ENCODE measurements around the gene DNM3.

DNM3 gene

GRCh38 chr1:171916315-171916771, 75.0 kb downstream of the DNM3 start:
- TF ChIP-seq YY1 (IDR thresholded peaks at IDR 0.05; ENCODE audit: low read depth) (no peak), EP300 (IDR thresholded peaks at IDR 0.05; ENCODE audit: borderline replicate concordance) (no peak), USF1 (IDR thresholded peaks at IDR 0.05) (no peak), TCF12 (IDR thresholded peaks at IDR 0.05; ENCODE audit: low read depth) (no peak), TAF1 (IDR thresholded peaks at IDR 0.05; ENCODE audit: low read depth) (no peak), CEBPB (IDR thresholded peaks at IDR 0.05) (no peak), MAX (IDR thresholded peaks at IDR 0.05) (no peak), TEAD4 (IDR thresholded peaks at IDR 0.05) (no peak), EGR1 (IDR thresholded peaks at IDR 0.05) (no peak), NFIC (IDR thresholded peaks at IDR 0.05) (no peak)
- TF ChIP-seq, protein P1, sequence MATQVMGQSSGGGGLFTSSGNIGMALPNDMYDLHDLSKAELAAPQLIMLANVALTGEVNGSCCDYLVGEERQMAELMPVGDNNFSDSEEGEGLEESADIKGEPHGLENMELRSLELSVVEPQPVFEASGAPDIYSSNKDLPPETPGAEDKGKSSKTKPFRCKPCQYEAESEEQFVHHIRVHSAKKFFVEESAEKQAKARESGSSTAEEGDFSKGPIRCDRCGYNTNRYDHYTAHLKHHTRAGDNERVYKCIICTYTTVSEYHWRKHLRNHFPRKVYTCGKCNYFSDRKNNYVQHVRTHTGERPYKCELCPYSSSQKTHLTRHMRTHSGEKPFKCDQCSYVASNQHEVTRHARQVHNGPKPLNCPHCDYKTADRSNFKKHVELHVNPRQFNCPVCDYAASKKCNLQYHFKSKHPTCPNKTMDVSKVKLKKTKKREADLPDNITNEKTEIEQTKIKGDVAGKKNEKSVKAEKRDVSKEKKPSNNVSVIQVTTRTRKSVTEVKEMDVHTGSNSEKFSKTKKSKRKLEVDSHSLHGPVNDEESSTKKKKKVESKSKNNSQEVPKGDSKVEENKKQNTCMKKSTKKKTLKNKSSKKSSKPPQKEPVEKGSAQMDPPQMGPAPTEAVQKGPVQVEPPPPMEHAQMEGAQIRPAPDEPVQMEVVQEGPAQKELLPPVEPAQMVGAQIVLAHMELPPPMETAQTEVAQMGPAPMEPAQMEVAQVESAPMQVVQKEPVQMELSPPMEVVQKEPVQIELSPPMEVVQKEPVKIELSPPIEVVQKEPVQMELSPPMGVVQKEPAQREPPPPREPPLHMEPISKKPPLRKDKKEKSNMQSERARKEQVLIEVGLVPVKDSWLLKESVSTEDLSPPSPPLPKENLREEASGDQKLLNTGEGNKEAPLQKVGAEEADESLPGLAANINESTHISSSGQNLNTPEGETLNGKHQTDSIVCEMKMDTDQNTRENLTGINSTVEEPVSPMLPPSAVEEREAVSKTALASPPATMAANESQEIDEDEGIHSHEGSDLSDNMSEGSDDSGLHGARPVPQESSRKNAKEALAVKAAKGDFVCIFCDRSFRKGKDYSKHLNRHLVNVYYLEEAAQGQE (IDR thresholded peaks at IDR 0.05; ENCODE audit: low read depth) = no peak

DNA sequence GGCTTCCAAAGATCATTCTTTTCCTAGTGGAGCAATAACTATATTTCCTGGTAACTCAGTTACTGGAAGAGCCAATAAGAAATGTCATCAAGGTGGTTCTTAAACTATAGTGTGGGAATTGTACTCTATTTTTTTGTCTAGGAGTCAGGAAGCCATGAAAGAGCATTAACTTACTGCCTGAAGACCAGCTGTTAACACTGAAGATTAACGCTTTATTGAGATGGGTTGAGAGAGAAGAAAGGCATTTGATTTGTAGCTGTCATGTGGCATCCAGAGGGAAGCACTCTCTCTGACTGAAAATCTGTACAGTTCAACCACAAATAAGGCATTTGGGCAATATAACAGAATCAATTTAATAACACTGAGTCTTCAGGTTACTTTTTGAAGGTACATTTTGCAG, 76.0 kb downstream of the DNM3 start:
- TF ChIP-seq FOXM1 (IDR thresholded peaks at IDR 0.05; ENCODE audit: borderline replicate concordance, low read depth) = no peak
- no peak for TF ChIP-seq USF1 (IDR thresholded peaks at IDR 0.05)
- TF ChIP-seq TAF1 (IDR thresholded peaks at IDR 0.05; ENCODE audit: low read depth) = no peak
- TF ChIP-seq ZBTB7A (IDR thresholded peaks at IDR 0.05; ENCODE audit: low read depth) = no peak
- TF ChIP-seq, protein P1 (IDR thresholded peaks at IDR 0.05; ENCODE audit: low read depth) = no peak
- TF ChIP-seq YY1 (IDR thresholded peaks at IDR 0.05; ENCODE audit: low read depth) = no peak
- TF ChIP-seq NFIC (IDR thresholded peaks at IDR 0.05) = no peak
- TF ChIP-seq MAX (IDR thresholded peaks at IDR 0.05) = no peak
- TF ChIP-seq TCF12 (IDR thresholded peaks at IDR 0.05; ENCODE audit: low read depth) = no peak
- TF ChIP-seq EGR1 (IDR thresholded peaks at IDR 0.05) = no peak

DNA sequence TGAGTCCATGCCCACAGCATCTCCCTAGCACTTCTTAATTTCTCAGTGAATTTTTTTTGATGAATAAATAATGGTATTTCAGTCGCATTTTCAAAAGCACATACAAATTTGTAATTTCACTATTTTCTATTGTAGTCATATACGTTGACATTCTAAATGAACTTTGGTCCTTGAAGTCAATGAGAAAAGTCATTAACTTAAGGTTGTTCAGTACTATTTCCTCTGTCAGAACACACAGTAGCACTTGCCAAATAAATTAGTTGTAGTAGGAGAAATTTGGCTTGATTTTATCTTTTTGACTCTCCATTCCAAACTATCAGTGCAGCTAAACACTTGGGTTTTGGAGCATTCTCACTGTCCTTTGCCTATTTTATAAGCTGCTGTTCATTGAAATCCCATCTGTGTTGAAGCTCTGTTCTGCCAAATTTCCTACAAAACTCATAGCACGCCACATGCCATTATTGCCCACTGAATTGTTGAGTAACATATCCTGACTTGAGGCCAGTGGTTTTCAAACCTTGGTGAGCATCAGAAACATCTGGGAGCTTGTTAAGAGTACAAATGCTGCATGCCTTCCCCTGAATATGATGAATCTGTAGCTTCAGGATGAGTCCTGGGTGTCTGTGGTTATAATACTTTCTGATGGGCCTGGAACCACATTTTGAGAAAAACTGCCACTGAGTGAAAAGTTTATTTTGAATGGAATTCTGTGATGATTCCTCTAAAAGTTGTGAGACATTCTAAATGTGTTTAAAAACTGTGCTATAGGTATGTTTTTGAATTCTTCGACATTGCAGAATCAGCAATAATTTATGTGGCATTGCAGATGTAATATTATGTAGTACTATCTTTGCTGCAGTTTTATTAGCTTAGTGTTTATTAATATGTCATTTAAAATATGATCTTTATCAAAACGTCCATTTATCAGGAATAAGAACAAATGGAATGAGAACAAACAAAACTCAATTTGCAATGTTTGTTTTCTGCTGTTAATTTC, 78.9 kb downstream of the DNM3 start:
- TF ChIP-seq ZBTB7A (IDR thresholded peaks at IDR 0.05; ENCODE audit: low read depth) = no peak
- TF ChIP-seq YY1 (IDR thresholded peaks at IDR 0.05; ENCODE audit: low read depth) = no peak

DNA sequence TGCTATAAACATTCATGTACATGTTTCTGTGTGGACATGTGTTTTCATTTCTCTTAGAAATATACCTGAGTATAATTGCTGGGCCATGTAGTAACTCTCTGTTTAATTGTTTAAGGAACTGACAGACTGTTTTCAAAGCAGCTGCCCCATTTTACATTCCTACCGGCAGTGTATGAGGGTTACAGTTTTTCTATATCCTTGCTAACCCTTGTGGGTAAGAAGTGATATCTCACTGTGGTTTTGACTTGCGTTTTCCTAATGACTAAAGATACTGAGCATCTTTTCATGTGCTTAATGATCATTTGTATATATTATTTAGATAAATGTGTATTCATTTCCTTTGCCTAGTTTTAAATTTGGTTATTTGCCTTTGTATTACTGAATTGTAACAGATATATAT, 81.7 kb downstream of the DNM3 start:
- no peak for TF ChIP-seq CEBPB (IDR thresholded peaks at IDR 0.05)
- TF ChIP-seq USF1 (IDR thresholded peaks at IDR 0.05) = no peak
- no peak for TF ChIP-seq FOXM1 (IDR thresholded peaks at IDR 0.05; ENCODE audit: borderline replicate concordance, low read depth)
- no peak for TF ChIP-seq TCF12 (IDR thresholded peaks at IDR 0.05; ENCODE audit: low read depth)
- no peak for TF ChIP-seq ZBTB7A (IDR thresholded peaks at IDR 0.05; ENCODE audit: low read depth)
- TF ChIP-seq RAD21 (IDR thresholded peaks at IDR 0.05; ENCODE audit: low read depth) = no peak
- no peak for TF ChIP-seq TEAD4 (IDR thresholded peaks at IDR 0.05)
- TF ChIP-seq TAF1 (IDR thresholded peaks at IDR 0.05; ENCODE audit: low read depth) = no peak
- no peak for TF ChIP-seq MAX (IDR thresholded peaks at IDR 0.05)
- TF ChIP-seq NFIC (IDR thresholded peaks at IDR 0.05) = no peak
- no peak for TF ChIP-seq CREB1 (IDR thresholded peaks at IDR 0.05; ENCODE audit: low read depth)
- TF ChIP-seq, protein P1 (IDR thresholded peaks at IDR 0.05; ENCODE audit: low read depth) = no peak
- TF ChIP-seq EGR1 (IDR thresholded peaks at IDR 0.05) = no peak
- TF ChIP-seq EP300 (IDR thresholded peaks at IDR 0.05; ENCODE audit: borderline replicate concordance) = no peak
- TF ChIP-seq YY1 (IDR thresholded peaks at IDR 0.05; ENCODE audit: low read depth) = no peak
